Stomach (tissue), 9 donors: ENCODE measurements around the gene SH2D3A. TPM values are rescaled to one million over a fixed set of nuclear protein-coding genes. Genes with fewer than 3 reads are reported as not detected.

Source experiments
- DNase-seq, 2 donors: peaks; one replicate each; pipeline versions ENCODE4 v3.0.0 to v3.0.0-alpha.2; 2013 to 2019
- H3K27ac ChIP-seq, 5 donors: fragments of 200-600 bp in 4 of 5; sonication (generic) in 4 of 5; one replicate each; pipeline ENCODE4 v1.5.1; 2013 to 2019; ENCODE audit warnings: mild to moderate bottlenecking in 1 of 5, moderate library complexity in 1 of 5
- H3K27me3 ChIP-seq, 3 donors: fragments of 200-600 bp; sonication (generic); one replicate each; pipeline ENCODE4 v1.5.1; 2017 to 2019; ENCODE audit warnings: mixed run types in 1 of 3
- H3K36me3 ChIP-seq, 4 donors: fragments of 200-600 bp; sonication (generic); 1 replicate in 3 of 4; 2 replicates in 1 of 4; pipeline ENCODE4 v1.5.1; 2016 to 2019
- H3K4me1 ChIP-seq, 4 donors: fragments of 200-600 bp; sonication (generic); one replicate each; pipeline ENCODE4 v1.5.1; 2016 to 2019
- H3K4me3 ChIP-seq, 4 donors: fragments of 200-600 bp; sonication (generic) in 3 of 4; one replicate each; pipeline ENCODE4 v1.5.1; 2016 to 2019; ENCODE audit warnings: mild to moderate bottlenecking in 1 of 4
- H3K9me3 ChIP-seq, 4 donors: fragments of 200-600 bp; sonication (generic); one replicate each; pipeline ENCODE4 v1.5.1; 2016 to 2019
- EP300 ChIP-seq: sonication (generic); formaldehyde crosslinking; IDR thresholded peaks from one replicate; pipeline ENCODE4 v1.6.1; 2017; ENCODE audit warnings: antibody characterized with exemption
- POLR2A ChIP-seq, 4 donors: fragments of 450-650 bp; IDR thresholded peaks; one replicate each; pipeline ENCODE4 v1.6.1; 2016; ENCODE audit warnings: antibody characterized with exemption in 4 of 4, control low read depth in 2 of 4, mild to moderate bottlenecking in 1 of 4, moderate library complexity in 1 of 4
- POLR2AphosphoS5 ChIP-seq, 3 donors: sonication (generic); formaldehyde crosslinking; IDR thresholded peaks; one replicate each; pipeline ENCODE4 v1.6.1; 2016; ENCODE audit warnings: antibody characterized with exemption in 3 of 3
- WGBS, 5 donors: extraction: QIAGEN DNeasy Blood & Tissue Kit in 3 of 5; methylation state at CpG; one replicate each; pipeline versions ENCODE4 v1.1.5 to v1.1.7; 2013 to 2018; 5-methylcytosine and 5-hydroxymethylcytosine counted together
- intact Hi-C: fragments of 100-400 bp; cut with DNase I; formaldehyde crosslinking; loops from one replicate; pipeline ENCODE4 v1.15.1; 2023; ENCODE audit warnings: low total_unique reads
- polyA plus RNA-seq, 3 donors: library from polyadenylated mRNA; stranded (reverse); fragments of 200-250 nt; gene quantifications; one replicate each; pipeline ENCODE4 v1.2.3, GENCODE V29; 2013
- total RNA-seq, 5 donors: library from RNA; depleted of rRNA; stranded (reverse); fragments of >200 nt; gene quantifications; one replicate each; pipeline versions ENCODE4 v1.1.0 to v1.2.3, GENCODE V29; 2014 to 2016
- TF ChIP-seq, protein P1 (sequence below), 7 experiments: fragments of 450-650 bp in 4 of 7; fragments of 200-600 bp in 3 of 7; sonication (generic) in 3 of 7; IDR thresholded peaks; one replicate each; pipeline ENCODE4 v1.5.1; 2016 to 2019; ENCODE audit warnings: antibody characterized with exemption in 7 of 7, control low read depth in 2 of 7, mild to moderate bottlenecking in 1 of 7
- donor health status: healthy with polysubstance abuse.
- donor health status: Bipolar disorder and iron deficiency.
- donor health status: healthy.

SH2D3A gene
- total and polyA plus RNA-seq, 8 donors = 8.8 to 71.3 (median 27.3) TPM

- no peak overlapping the region for H3K27ac ChIP-seq
- H3K4me1 ChIP-seq = peaks cover 27 to 54% (median 42%) of the 10 kb centered on the region in 4 donors
- no peaks in the 10 kb centered on the region for H3K9me3 ChIP-seq
- H3K4me3 ChIP-seq = no peak overlapping the region
- intact Hi-C loops = loop anchor here (10.0 kb wide), 1 partner anchor 131 kb away; no protein-coding TSS in a partner anchor
- H3K36me3 ChIP-seq = peaks cover 10 to 50% (median 37%) of the 10 kb centered on the region in 4 donors
- DNase-seq = no peak
- H3K27me3 ChIP-seq = no peaks in the 10 kb centered on the region
- TF ChIP-seq POLR2AphosphoS5 (IDR thresholded peaks at IDR 0.05) = no peak
- TF ChIP-seq, protein P1, sequence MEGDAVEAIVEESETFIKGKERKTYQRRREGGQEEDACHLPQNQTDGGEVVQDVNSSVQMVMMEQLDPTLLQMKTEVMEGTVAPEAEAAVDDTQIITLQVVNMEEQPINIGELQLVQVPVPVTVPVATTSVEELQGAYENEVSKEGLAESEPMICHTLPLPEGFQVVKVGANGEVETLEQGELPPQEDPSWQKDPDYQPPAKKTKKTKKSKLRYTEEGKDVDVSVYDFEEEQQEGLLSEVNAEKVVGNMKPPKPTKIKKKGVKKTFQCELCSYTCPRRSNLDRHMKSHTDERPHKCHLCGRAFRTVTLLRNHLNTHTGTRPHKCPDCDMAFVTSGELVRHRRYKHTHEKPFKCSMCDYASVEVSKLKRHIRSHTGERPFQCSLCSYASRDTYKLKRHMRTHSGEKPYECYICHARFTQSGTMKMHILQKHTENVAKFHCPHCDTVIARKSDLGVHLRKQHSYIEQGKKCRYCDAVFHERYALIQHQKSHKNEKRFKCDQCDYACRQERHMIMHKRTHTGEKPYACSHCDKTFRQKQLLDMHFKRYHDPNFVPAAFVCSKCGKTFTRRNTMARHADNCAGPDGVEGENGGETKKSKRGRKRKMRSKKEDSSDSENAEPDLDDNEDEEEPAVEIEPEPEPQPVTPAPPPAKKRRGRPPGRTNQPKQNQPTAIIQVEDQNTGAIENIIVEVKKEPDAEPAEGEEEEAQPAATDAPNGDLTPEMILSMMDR (IDR thresholded peaks at IDR 0.05) = no peak
- TF ChIP-seq POLR2A (IDR thresholded peaks at IDR 0.05) = no peak
- TF ChIP-seq EP300 = no peak
- WGBS, 5 donors = 85 to 92% (median 92%) methylated on average over 18 to 29 of the region's 29 CpGs
Observed at GRCh38 chr19:6733338-6734095, 33.7 kb downstream of the SH2D3A start.

DNA sequence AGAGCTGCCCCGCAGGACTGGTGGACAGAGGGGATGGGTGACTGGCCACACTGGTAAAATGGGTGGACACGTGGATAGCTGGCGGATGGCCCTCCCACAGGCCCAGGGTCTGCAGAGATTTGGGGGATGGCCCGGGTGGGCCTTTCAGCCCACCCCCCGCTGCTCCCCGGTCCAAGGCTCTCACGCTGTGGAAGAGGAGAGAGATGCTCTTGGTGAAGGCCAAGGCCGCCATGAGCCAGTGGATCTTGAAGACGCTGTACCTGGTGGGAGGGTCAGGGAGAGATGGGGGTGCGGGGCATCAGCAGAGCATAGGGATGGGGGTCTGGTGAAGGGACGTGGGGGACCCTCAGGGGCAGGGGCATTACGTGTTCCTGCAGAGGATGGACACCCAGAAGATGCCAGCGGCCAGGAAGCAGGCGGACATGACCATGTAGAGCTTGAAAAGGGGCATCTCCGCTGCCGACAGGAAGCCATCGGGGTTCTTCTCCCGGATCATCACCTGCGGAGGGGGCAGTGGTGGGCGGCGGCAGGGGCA lies 34.4 kb downstream of the SH2D3A start:
- no peak for DNase-seq
- no peak for TF ChIP-seq POLR2AphosphoS5 (IDR thresholded peaks at IDR 0.05)
- TF ChIP-seq, protein P1 (IDR thresholded peaks at IDR 0.05) = no peak
- TF ChIP-seq POLR2A (IDR thresholded peaks at IDR 0.05) = no peak
- no peak for TF ChIP-seq EP300
- no peak overlapping the region for H3K27ac ChIP-seq
- WGBS, 5 donors = 89 to 93% (median 92%) methylated on average over 19 to 21 of the region's 21 CpGs
- no peaks in the 10 kb centered on the region for H3K27me3 ChIP-seq
- no peaks in the 10 kb centered on the region for H3K9me3 ChIP-seq
- intact Hi-C loops = loop anchor here (10.0 kb wide), 1 partner anchor 132 kb away; no protein-coding TSS in a partner anchor
- no peak overlapping the region for H3K4me3 ChIP-seq
- peaks cover 24 to 53% (median 37%) of the 10 kb centered on the region in 4 donors for H3K4me1 ChIP-seq
- peaks cover 10 to 50% (median 37%) of the 10 kb centered on the region in 4 donors for H3K36me3 ChIP-seq

DNA sequence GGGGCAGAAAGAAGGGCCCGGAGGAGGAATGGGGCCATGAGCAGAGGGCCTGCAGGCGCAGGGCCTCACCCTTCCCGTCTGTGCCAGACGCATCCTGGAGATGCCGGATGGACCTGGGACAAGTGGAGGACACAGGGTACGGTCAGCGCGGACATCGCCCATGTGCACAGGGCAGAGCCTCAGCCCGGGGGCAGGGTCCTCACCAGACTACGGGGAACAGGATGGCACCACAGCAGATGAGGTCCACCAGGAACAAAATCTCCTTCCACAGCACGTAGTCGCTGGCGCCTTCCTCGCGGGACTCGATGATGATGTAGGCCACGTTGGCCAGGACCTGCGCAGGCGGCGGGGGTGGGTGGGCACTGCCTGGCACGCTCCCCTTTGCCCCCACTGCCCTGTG lies 35.4 kb downstream of the SH2D3A start:
- Histone ChIP-seq H3K4me1 (peaks cover 23 to 50% (median 33%) of the 10 kb centered on the region in 4 donors), H3K36me3 (peaks cover 10 to 50% (median 37%) of the 10 kb centered on the region in 4 donors), H3K27me3 (no peaks in the 10 kb centered on the region), H3K4me3 (no peak overlapping the region), H3K27ac (no peak overlapping the region), H3K9me3 (no peaks in the 10 kb centered on the region)
- TF ChIP-seq, protein P1 (IDR thresholded peaks at IDR 0.05) = no peak
- no peak for TF ChIP-seq EP300
- TF ChIP-seq POLR2A (IDR thresholded peaks at IDR 0.05) = no peak
- no peak for TF ChIP-seq POLR2AphosphoS5 (IDR thresholded peaks at IDR 0.05)
- WGBS, 5 donors = 89 to 95% (median 91%) methylated on average over 10 to 22 of the region's 22 CpGs
- intact Hi-C loops = loop anchor here (10.0 kb wide), 1 partner anchor 133 kb away; no protein-coding TSS in a partner anchor
- no peak for DNase-seq

- 70 to 90% (median 79%) methylated on average over 17 to 30 of the region's 30 CpGs for WGBS, 5 donors
- no peaks in the 10 kb centered on the region for H3K9me3 ChIP-seq
- H3K27ac ChIP-seq = peak overlapping the region in 4 of 5 donors; percentile 48 to 77 (median 62)
- H3K4me3 ChIP-seq = peak overlapping the region in 3 of 4 donors; percentile 22 to 28 (median 27)
- H3K4me1 ChIP-seq = peaks cover 21 to 43% (median 26%) of the 10 kb centered on the region in 4 donors
- TF ChIP-seq POLR2AphosphoS5 (IDR thresholded peaks at IDR 0.05) (no peak), EP300 (no peak), POLR2A (IDR thresholded peaks at IDR 0.05) (no peak)
- TF ChIP-seq, protein P1 (IDR thresholded peaks at IDR 0.05) = no peak
- intact Hi-C loops = loop anchor here (10.0 kb wide), 1 partner anchor 134 kb away; no protein-coding TSS in a partner anchor
- DNase-seq = no peak
- no peaks in the 10 kb centered on the region for H3K27me3 ChIP-seq
- H3K36me3 ChIP-seq = peaks cover 10 to 50% (median 37%) of the 10 kb centered on the region in 4 donors
Observed at GRCh38 chr19:6730941-6731670, 36.1 kb downstream of the SH2D3A start.
